ENCODE measurements around the gene PITPNB.

Gene PITPNB

GRCh38 chr22:27919222-27919941 is at the start of gene PITPNB:
Gene PITPNB, minus strand, starts transcription at chr22:27919256. Its CDS starts 65 bp downstream, at chr22:27919191.
- H3K27ac ChIP-seq, result peak within 1 kb of the TSS; percentile 87
- peak; percentile 94 for DNase-seq (ENCODE audit: low read depth, low spot score)
- H3K9me3 ChIP-seq (ENCODE audit: low read depth, low read length), result no peaks in the 10 kb centered on the region
- H3K9ac ChIP-seq (ENCODE audit: insufficient read length), result peak within 1 kb of the TSS; percentile 91
- peak within 1 kb of the TSS; percentile 87 for H3K4me3 ChIP-seq
- TF ChIP-seq EZH2 (IDR thresholded peaks at IDR 0.05) (no peak), POLR2AphosphoS5 (IDR thresholded peaks at IDR 0.05; ENCODE audit: borderline replicate concordance, low read depth, low read length) (peak; percentile 94), FOXP2 (optimal IDR thresholded peaks at IDR 0.05; ENCODE audit: control extremely low read depth, extremely low read length, insufficient read depth) (peak; percentile 26)
- H3K36me3 ChIP-seq (ENCODE audit: insufficient read depth, low read length), result peaks cover 24% of the 10 kb centered on the region

GRCh38 chr22:27966168-27967064 is 47.4 kb upstream of the PITPNB start:
- Histone ChIP-seq H3K4me3 (no peak overlapping the region), H3K27ac (no peak overlapping the region), H3K9ac (ENCODE audit: insufficient read length) (no peak overlapping the region), H3K36me3 (ENCODE audit: insufficient read depth, low read length) (no peaks in the 10 kb centered on the region), H3K9me3 (ENCODE audit: low read depth, low read length) (no peaks in the 10 kb centered on the region)
- no peak for DNase-seq (ENCODE audit: low read depth, low spot score)
- TF ChIP-seq FOXP2 (optimal IDR thresholded peaks at IDR 0.05; ENCODE audit: control extremely low read depth, extremely low read length, insufficient read depth) (no peak), EZH2 (IDR thresholded peaks at IDR 0.05) (no peak), POLR2AphosphoS5 (IDR thresholded peaks at IDR 0.05; ENCODE audit: borderline replicate concordance, low read depth, low read length) (no peak)

GRCh38 chr22:27962268-27963044 is 43.4 kb upstream of the PITPNB start:
- no peak for TF ChIP-seq FOXP2 (optimal IDR thresholded peaks at IDR 0.05; ENCODE audit: control extremely low read depth, extremely low read length, insufficient read depth)
- no peak for TF ChIP-seq POLR2AphosphoS5 (IDR thresholded peaks at IDR 0.05; ENCODE audit: borderline replicate concordance, low read depth, low read length)
- no peak for TF ChIP-seq EZH2 (IDR thresholded peaks at IDR 0.05)
- peaks cover under 1% of the 10 kb centered on the region; the same call in 1 of the 2 replicates for H3K9me3 ChIP-seq (ENCODE audit: low read depth, low read length)
- 0 out of 2 replicates have a peak, but pooled peaks cover 3% of the 10 kb centered on the region for H3K36me3 ChIP-seq (ENCODE audit: insufficient read depth, low read length)
- H3K27ac ChIP-seq, result peak overlapping the region; percentile 89
- no peak for DNase-seq (ENCODE audit: low read depth, low spot score)
- peak overlapping the region; percentile 46 for H3K9ac ChIP-seq (ENCODE audit: insufficient read length)
- H3K4me3 ChIP-seq, result peak overlapping the region; percentile 50

- Histone ChIP-seq H3K36me3 (ENCODE audit: insufficient read depth, low read length) (0 out of 2 replicates have a peak, but pooled peaks cover 3% of the 10 kb centered on the region), H3K9me3 (ENCODE audit: low read depth, low read length) (peaks cover 4% of the 10 kb centered on the region; the same call in 1 of the 2 replicates), H3K27ac (peak overlapping the region; percentile 89), H3K9ac (ENCODE audit: insufficient read length) (peak overlapping the region; percentile 25), H3K4me3 (peak overlapping the region; percentile 50)
- TF ChIP-seq EZH2 (IDR thresholded peaks at IDR 0.05) (no peak), POLR2AphosphoS5 (IDR thresholded peaks at IDR 0.05; ENCODE audit: borderline replicate concordance, low read depth, low read length) (no peak), FOXP2 (optimal IDR thresholded peaks at IDR 0.05; ENCODE audit: control extremely low read depth, extremely low read length, insufficient read depth) (no peak)
- no peak for DNase-seq (ENCODE audit: low read depth, low spot score)
Measured at GRCh38 chr22:27961680-27962079, 42.6 kb upstream of the PITPNB start.

GRCh38 chr22:27961182-27961581 is 42.1 kb upstream of the PITPNB start:
- Histone ChIP-seq H3K9ac (ENCODE audit: insufficient read length) (no peak overlapping the region), H3K9me3 (ENCODE audit: low read depth, low read length) (peaks cover 4% of the 10 kb centered on the region; the same call in 1 of the 2 replicates), H3K27ac (peak overlapping the region; percentile 89; the same call in 1 of the 2 replicates)

GRCh38 chr22:27959335-27960090 is 40.5 kb upstream of the PITPNB start:
- TF ChIP-seq EZH2 (IDR thresholded peaks at IDR 0.05), result no peak
- no peak for TF ChIP-seq FOXP2 (optimal IDR thresholded peaks at IDR 0.05; ENCODE audit: control extremely low read depth, extremely low read length, insufficient read depth)
- TF ChIP-seq POLR2AphosphoS5 (IDR thresholded peaks at IDR 0.05; ENCODE audit: borderline replicate concordance, low read depth, low read length), result no peak
- H3K9me3 ChIP-seq (ENCODE audit: low read depth, low read length), result peaks cover 4% of the 10 kb centered on the region; the same call in 1 of the 2 replicates
- DNase-seq (ENCODE audit: low read depth, low spot score), result no peak
- H3K27ac ChIP-seq, result no peak overlapping the region
- H3K9ac ChIP-seq (ENCODE audit: insufficient read length), result no peak overlapping the region
- no peak overlapping the region for H3K4me3 ChIP-seq
- 0 out of 2 replicates have a peak, but pooled peaks cover 3% of the 10 kb centered on the region for H3K36me3 ChIP-seq (ENCODE audit: insufficient read depth, low read length)

More at GRCh38 chr22:27961182-27961581, 42.1 kb upstream of the PITPNB start:
- Histone ChIP-seq H3K4me3 (no peak overlapping the region), H3K36me3 (ENCODE audit: insufficient read depth, low read length) (0 out of 2 replicates have a peak, but pooled peaks cover 3% of the 10 kb centered on the region)
- DNase-seq (ENCODE audit: low read depth, low spot score), result no peak
- no peak for TF ChIP-seq EZH2 (IDR thresholded peaks at IDR 0.05)
- no peak for TF ChIP-seq POLR2AphosphoS5 (IDR thresholded peaks at IDR 0.05; ENCODE audit: borderline replicate concordance, low read depth, low read length)
- no peak for TF ChIP-seq FOXP2 (optimal IDR thresholded peaks at IDR 0.05; ENCODE audit: control extremely low read depth, extremely low read length, insufficient read depth)

GRCh38 chr22:27952779-27953178 is 33.7 kb upstream of the PITPNB start:
- H3K27ac ChIP-seq, result peak overlapping the region; percentile 17; the same call in 1 of the 2 replicates

More at GRCh38 chr22:27952779-27953178, 33.7 kb upstream of the PITPNB start:
- DNase-seq (ENCODE audit: low read depth, low spot score), result no peak
- TF ChIP-seq FOXP2 (optimal IDR thresholded peaks at IDR 0.05; ENCODE audit: control extremely low read depth, extremely low read length, insufficient read depth) (no peak), POLR2AphosphoS5 (IDR thresholded peaks at IDR 0.05; ENCODE audit: borderline replicate concordance, low read depth, low read length) (no peak), EZH2 (IDR thresholded peaks at IDR 0.05) (no peak)
- no peak overlapping the region for H3K9ac ChIP-seq (ENCODE audit: insufficient read length)
- 0 out of 2 replicates have a peak, but pooled peaks cover 3% of the 10 kb centered on the region for H3K36me3 ChIP-seq (ENCODE audit: insufficient read depth, low read length)
- no peak overlapping the region for H3K4me3 ChIP-seq
- peaks cover 4% of the 10 kb centered on the region; the same call in 1 of the 2 replicates for H3K9me3 ChIP-seq (ENCODE audit: low read depth, low read length)

Data from SK-N-MC (cell line).